HG03159 (cell line): Measurements from ENCODE around the gene KLHL8.

Experiments
- ATAC-seq: cut with Tn5 transposase; IDR thresholded peaks from one replicate; pipeline ENCODE4 v1.9.1; 2021; ENCODE audit warnings: mild to moderate bottlenecking, moderate library complexity; ENCODE audit not compliant: unreplicated experiment

The KLHL8 gene

DNA sequence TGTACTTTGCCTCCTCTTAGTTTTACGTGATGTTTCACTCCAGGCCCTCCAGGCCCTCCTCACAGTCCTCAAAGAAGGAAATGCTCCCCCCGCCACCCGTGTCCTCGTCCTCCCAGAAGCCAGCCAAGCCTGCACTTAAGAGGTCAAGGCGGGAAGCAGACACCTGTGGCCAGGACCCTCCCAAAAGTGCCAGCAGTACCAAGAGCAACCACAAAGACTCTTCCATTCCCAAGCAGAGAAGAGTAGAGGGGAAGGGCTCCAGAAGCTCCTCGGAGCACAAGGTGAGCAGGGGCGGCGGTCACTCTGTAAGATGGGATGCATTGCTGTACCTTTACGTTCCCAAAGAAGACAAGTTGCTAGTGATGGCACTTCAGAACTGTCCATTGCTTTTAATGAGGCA, 94.4 kb downstream of the KLHL8 start:
- no peak for ATAC-seq

DNA sequence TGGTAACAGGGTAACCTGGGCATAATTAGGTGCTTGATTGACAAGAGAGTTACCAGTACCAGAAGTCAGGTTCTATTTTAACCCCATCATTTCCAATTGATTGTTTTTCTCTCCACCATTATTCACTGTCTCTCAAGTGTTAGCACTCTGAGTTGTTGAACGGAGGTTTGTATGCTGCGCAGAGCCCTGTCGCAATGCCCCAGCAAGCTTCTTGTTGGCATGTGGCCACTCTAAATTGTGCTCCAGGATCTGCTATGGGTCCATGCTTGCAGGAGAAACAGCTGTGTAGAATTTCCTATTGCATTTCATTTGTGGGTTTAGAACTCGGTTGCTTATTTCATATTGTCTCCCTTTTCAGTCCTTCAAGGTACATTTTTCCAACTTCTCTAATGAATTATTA, 98.2 kb downstream of the KLHL8 start:
- no peak for ATAC-seq

DNA sequence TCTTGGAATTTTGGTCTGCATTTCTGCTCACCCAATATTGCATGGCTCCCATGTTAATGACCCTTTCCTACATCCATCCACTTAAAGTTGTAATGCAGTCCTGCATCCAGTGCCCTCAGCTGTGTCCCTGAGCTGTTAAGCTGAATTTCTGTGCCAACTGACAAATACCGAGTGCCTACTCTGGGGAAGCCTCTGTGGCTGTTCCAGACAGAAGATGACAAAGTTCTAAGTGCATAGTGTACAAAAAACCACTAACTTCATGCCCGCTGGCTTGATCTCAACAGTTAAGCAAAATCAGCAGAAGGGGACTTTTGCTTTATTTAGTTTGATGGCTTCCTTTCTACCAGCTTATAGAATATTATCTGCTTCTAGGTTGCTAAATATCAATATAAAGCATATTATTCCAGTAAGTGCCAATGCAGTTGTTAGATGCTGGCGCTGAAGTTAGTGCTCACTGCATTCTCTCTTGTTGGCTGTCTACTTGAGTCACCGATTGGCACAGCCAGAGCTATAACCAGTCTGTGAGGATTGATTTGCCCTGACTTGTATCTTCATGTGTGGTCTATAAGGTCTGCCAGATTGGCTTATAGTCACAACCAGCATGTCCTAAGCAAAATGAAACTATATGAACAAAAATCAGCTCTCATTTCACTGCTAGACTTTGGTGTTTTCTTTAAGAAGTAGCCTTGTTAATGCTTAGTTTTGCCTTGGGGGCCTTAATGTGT, 98.9 kb downstream of the KLHL8 start:
- no peak for ATAC-seq

DNA sequence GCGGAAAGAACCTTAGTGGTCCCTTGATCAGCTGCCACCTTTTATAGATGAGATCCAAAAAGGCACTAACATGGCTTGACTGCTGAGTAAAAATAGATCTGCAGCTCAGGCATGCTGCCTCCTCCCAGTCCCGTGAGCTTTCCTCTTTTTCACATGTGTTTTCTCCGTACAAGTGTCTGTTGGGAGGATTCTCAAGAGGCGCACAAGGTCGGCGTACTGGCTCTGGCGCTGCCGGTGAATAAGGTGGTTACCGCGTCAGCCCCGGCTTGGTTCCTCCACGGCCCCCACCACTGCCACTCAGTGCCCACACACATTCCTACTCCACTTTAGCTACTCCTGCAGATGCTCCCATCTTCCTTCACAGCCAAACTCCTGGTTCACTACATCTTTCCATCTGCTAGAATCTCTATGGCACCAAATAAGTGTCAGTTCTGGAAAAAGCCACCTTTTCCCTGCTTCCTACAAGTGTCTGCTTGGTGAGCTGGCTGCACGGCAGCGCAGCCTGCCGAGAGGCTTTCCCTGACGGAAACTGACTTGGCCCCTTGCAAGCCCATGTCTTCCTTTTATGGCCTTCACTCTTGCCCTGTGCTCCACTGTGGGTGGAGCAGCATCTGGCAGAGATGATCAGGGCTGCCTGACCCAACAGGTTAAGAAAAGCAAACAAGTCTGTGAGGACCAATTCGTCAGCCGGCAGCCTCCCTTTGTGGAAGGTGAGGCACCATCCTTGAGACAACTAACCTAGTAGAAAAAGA, 99.8 kb downstream of the KLHL8 start:
- ATAC-seq, result no peak

DNA sequence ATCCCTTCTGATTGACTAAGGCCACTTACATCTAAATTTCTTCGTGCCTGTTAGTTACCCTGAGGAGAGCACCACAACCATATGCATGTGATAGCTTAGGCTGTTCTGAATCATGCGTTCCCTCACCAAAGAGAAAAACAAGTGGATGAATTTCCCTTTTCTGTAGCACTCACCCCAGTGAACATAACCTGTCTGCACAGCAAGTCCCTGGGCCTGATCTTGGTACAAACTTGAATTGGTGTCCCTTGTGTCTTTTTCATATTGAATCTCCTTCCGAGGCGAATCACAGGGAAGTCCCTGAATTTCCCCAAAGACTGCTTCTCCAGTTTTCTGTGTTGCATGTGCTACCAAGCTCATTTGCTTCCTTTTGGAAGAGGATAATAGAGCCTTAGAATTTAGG, 100.4 kb downstream of the KLHL8 start:
- no peak for ATAC-seq

DNA sequence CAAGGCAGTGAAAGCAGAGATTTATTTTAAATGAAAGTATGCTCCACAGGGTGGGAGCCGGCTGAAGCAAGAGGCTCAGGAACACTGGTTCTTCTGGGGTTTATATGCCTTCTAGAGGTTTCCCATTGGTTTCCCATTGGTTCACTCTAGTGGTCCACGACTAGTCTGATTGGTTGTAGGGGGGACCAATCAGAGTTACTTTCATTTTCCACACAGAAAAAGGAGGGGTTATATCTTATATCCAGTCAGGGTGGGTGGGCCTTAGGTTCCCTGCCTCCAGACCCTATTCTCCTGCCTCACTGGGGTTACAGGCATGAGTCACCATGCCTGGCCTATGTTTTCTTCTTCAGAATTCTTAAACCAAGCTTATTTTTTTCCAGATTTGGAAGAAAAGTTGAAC, 101.6 kb downstream of the KLHL8 start:
- ATAC-seq, result no peak

DNA sequence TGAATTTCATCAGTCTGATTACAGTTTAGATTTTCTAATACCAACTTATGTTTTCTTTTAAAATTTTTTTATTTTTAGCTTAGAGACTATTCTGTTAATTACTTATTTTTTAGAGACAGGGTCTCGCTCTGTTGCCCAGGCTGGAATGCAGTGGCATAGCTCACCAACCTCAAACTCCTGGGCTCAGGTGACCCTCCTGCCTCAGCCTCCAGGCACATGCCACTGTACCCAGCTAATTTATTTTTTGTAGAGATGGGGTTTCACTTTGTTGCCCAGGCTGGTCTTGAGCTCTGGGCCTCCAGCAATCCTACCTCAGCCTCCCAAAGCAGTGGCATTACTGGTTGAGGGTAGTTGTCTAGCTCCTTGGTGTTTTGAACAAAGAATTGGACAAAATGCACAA, 102.0 kb downstream of the KLHL8 start:
- ATAC-seq, result no peak

DNA sequence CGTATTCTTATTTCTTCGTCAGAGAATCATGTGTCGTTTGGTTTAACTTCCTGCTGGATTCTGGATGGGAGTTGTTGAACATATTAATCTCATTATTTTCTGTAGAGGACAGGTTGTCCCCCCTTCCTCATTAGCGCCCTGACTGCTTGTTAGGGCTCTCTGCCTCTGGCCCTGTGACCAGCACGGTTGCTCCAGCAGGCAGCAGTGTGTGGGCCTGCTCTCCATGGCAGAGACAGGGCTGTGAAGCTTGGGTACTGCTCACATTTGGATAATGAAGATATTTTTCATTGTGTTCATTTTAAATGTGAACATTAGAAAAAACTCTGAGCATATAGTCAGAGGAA, 102.7 kb downstream of the KLHL8 start:
- no peak for ATAC-seq

DNA sequence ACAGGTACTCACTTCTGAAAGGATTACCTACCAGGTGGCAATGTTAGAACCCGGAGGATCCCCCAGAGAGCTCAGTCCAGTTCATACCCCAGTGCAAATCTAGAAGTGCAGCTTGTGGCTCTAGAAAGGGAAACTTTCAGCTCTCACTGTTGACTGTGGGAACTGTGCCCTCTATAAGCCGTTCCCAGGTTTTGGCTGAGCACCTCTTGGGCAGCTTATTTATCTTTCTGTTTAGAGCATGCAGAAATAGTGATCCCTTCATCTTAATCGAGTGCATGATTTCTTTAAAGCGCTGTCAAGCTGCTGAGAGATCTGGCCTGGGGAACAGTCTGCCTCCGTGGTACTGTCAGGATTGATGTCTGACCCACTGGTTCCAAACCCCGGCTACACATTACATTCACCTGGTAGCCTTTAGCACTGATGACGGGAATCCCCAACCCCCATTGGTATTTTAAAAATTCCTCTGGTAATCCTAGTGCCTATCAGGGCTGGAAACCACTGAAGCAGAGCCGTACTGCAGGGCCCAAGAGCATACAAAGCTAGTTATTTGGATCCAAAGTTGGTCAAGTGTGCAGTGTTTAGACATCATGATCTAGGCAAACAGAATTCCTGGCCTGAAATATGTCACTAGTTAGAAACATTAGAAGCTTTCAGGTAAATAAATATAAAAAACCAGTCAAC, 103.2 kb downstream of the KLHL8 start:
- ATAC-seq, result no peak

DNA sequence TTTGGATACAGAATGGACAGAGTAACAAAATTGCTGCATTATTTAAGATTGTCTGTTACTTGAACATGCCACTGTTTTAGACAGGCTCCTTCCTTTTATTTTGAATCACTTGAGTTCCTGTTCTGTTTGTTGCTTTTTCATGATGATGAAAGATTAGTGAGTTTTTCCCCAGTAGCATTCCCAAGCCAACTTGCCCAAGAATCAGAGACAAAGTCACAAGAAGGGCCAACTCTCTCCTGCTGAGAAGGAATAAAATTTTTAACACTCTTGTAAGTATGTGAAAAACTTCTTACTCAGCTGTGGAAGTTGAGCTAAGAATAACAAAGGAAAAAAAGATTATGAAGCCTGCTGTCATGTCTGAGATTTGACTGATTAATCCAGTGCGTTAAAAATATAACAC, 104.2 kb downstream of the KLHL8 start:
- no peak for ATAC-seq

DNA sequence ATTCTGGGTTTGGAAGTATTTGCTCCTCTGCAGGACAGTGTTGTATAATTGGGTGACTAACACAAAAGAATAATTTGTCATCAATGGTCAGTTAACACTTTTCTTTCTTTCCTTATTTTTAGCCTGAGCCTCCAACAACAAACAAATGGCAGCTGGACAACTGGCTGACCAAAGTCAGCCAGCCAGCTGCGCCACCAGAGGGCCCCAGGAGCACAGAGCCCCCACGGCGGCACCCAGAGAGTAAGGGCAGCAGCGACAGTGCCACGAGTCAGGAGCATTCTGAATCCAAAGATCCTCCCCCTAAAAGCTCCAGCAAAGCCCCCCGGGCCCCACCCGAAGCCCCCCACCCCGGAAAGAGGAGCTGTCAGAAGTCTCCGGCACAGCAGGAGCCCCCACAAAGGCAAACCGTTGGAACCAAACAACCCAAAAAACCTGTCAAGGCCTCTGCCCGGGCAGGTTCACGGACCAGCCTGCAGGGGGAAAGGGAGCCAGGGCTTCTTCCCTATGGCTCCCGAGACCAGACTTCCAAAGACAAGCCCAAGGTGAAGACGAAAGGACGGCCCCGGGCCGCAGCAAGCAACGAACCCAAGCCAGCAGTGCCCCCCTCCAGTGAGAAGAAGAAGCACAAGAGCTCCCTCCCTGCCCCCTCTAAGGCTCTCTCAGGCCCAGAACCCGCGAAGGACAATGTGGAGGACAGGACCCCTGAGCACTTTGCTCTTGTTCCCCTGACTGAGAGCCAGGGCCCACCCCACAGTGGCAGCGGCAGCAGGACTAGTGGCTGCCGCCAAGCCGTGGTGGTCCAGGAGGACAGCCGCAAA, 106.0 kb downstream of the KLHL8 start:
- no peak for ATAC-seq

DNA sequence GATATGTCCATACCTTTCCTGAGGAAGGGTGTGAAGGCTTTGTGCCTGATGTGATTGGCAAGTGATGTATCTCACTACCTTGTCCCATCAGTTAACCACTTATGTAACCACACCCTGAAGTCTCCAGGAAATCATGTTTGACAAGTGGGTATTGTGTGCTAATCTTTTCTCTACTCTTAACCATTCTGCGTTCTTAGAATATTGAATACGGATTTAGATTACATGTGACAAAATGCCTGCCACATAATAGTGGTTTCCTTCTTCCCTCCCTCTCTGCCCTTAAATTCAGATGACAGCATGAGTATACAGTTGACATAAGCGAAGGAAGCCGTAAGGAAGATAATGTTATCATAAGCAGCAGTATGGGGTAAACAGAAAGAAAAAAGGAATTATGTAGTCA, 108.4 kb downstream of the KLHL8 start:
- ATAC-seq, result no peak
